OCI-LY3 (cell line): ENCODE data around the gene TMEM250.

Experiments used
- EZH2phosphoT487 ChIP-seq: fragments of 200-600 bp; shearing (Covaris generic); IDR thresholded peaks from 2 replicates; pipeline ENCODE4 v1.6.1; 2018; ENCODE audit warnings: antibody characterized with exemption, mixed run types, low read depth
- TF ChIP-seq, protein P1 (sequence below): fragments of 200-600, 300-600 bp; sonication (generic); IDR thresholded peaks from 2 replicates; pipeline ENCODE4 v1.5.1; 2014; ENCODE audit warnings: antibody characterized with exemption, low read length, low read depth

DNA sequence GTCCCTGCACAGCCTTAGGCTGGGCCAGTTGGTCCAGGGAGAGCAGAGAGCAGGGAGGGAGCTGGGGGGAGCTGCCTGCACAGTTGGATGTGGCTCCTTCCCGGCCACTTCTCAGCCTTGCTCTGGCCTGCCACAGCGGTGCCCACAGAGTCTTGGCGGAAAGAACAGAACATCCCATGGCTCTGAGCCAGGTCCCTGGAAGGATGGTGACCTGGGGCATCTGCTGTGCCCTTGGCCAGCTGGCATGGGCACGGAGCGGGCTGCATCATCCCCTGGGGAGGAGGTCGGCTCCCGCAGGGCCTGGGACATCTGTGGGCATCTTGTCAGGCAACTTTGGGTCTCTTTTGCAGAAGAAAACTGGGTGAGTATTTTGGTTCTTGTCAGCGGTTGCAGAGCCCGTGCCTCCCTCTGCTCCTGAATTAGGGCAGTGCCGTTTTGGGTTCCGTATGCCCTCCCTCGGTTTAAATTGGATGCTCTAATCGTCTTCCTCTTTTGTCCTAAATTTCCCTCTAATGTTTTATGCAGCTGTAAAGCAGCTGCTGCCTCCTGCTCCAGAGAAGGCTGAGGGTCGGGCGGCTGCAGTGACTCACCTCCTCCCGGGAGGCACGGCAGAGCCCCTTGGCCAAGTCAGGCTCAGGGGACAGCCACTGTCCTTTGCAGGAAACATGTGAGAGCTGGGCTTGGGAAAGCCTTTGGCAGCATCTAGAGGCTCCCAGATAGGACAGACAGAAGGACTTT lies 13.1 kb downstream of the TMEM250 start:
- TF ChIP-seq, protein P1, sequence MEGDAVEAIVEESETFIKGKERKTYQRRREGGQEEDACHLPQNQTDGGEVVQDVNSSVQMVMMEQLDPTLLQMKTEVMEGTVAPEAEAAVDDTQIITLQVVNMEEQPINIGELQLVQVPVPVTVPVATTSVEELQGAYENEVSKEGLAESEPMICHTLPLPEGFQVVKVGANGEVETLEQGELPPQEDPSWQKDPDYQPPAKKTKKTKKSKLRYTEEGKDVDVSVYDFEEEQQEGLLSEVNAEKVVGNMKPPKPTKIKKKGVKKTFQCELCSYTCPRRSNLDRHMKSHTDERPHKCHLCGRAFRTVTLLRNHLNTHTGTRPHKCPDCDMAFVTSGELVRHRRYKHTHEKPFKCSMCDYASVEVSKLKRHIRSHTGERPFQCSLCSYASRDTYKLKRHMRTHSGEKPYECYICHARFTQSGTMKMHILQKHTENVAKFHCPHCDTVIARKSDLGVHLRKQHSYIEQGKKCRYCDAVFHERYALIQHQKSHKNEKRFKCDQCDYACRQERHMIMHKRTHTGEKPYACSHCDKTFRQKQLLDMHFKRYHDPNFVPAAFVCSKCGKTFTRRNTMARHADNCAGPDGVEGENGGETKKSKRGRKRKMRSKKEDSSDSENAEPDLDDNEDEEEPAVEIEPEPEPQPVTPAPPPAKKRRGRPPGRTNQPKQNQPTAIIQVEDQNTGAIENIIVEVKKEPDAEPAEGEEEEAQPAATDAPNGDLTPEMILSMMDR = no peak
- no peak for TF ChIP-seq EZH2phosphoT487
